ENCODE results near the gene PAM.

Gene PAM

GRCh38 chr5:102796498-102796897, 41.4 kb downstream of the PAM start:
- TF ChIP-seq CTCF (IDR thresholded peaks at IDR 0.05; ENCODE audit: insufficient read depth, low read length) = no peak
- TF ChIP-seq GABPA (IDR thresholded peaks at IDR 0.05; ENCODE audit: low read depth) = no peak
- TF ChIP-seq, protein P1, sequence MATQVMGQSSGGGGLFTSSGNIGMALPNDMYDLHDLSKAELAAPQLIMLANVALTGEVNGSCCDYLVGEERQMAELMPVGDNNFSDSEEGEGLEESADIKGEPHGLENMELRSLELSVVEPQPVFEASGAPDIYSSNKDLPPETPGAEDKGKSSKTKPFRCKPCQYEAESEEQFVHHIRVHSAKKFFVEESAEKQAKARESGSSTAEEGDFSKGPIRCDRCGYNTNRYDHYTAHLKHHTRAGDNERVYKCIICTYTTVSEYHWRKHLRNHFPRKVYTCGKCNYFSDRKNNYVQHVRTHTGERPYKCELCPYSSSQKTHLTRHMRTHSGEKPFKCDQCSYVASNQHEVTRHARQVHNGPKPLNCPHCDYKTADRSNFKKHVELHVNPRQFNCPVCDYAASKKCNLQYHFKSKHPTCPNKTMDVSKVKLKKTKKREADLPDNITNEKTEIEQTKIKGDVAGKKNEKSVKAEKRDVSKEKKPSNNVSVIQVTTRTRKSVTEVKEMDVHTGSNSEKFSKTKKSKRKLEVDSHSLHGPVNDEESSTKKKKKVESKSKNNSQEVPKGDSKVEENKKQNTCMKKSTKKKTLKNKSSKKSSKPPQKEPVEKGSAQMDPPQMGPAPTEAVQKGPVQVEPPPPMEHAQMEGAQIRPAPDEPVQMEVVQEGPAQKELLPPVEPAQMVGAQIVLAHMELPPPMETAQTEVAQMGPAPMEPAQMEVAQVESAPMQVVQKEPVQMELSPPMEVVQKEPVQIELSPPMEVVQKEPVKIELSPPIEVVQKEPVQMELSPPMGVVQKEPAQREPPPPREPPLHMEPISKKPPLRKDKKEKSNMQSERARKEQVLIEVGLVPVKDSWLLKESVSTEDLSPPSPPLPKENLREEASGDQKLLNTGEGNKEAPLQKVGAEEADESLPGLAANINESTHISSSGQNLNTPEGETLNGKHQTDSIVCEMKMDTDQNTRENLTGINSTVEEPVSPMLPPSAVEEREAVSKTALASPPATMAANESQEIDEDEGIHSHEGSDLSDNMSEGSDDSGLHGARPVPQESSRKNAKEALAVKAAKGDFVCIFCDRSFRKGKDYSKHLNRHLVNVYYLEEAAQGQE (IDR thresholded peaks at IDR 0.05; ENCODE audit: insufficient replicate concordance, low read depth) = no peak
- no peak for TF ChIP-seq POLR2AphosphoS5 (IDR thresholded peaks at IDR 0.05; ENCODE audit: low read depth)
- no peak for TF ChIP-seq SPI1 (IDR thresholded peaks at IDR 0.05; ENCODE audit: borderline replicate concordance, low read depth)
- Histone ChIP-seq H3K4me3 (replicated peaks; ENCODE audit: insufficient read depth, low read length) (no peak overlapping the region), H3K27me3 (ENCODE audit: insufficient read depth, poor library complexity, severe bottlenecking) (no peaks in the 10 kb centered on the region), H3K27ac (replicated peaks) (no peak overlapping the region)
- DNase-seq (ENCODE audit: low read depth in 1 of 2, low spot score in 1 of 2) = no peak

GRCh38 chr5:102797322-102797884, 42.3 kb downstream of the PAM start:
- no peak for DNase-seq (ENCODE audit: low read depth in 1 of 2, low spot score in 1 of 2)
- no peak for TF ChIP-seq CTCF (IDR thresholded peaks at IDR 0.05; ENCODE audit: insufficient read depth, low read length)
- TF ChIP-seq GABPA (IDR thresholded peaks at IDR 0.05; ENCODE audit: low read depth) = no peak
- TF ChIP-seq SPI1 (IDR thresholded peaks at IDR 0.05; ENCODE audit: borderline replicate concordance, low read depth) = no peak
- TF ChIP-seq, protein P1 (IDR thresholded peaks at IDR 0.05; ENCODE audit: insufficient replicate concordance, low read depth) = no peak
- no peak for TF ChIP-seq POLR2AphosphoS5 (IDR thresholded peaks at IDR 0.05; ENCODE audit: low read depth)
- H3K27ac ChIP-seq (replicated peaks) = no peak overlapping the region
- no peak overlapping the region for H3K4me3 ChIP-seq (replicated peaks; ENCODE audit: insufficient read depth, low read length)
- H3K27me3 ChIP-seq (ENCODE audit: insufficient read depth, poor library complexity, severe bottlenecking) = no peaks in the 10 kb centered on the region

GRCh38 chr5:102798104-102798785, 43.1 kb downstream of the PAM start:
- no peak for DNase-seq (ENCODE audit: low read depth in 1 of 2, low spot score in 1 of 2)
- no peak overlapping the region for H3K27ac ChIP-seq (replicated peaks)
- no peaks in the 10 kb centered on the region for H3K27me3 ChIP-seq (ENCODE audit: insufficient read depth, poor library complexity, severe bottlenecking)
- H3K4me3 ChIP-seq (replicated peaks; ENCODE audit: insufficient read depth, low read length) = no peak overlapping the region
- no peak for TF ChIP-seq POLR2AphosphoS5 (IDR thresholded peaks at IDR 0.05; ENCODE audit: low read depth)
- TF ChIP-seq, protein P1 (IDR thresholded peaks at IDR 0.05; ENCODE audit: insufficient replicate concordance, low read depth) = no peak
- TF ChIP-seq SPI1 (IDR thresholded peaks at IDR 0.05; ENCODE audit: borderline replicate concordance, low read depth) = no peak
- no peak for TF ChIP-seq CTCF (IDR thresholded peaks at IDR 0.05; ENCODE audit: insufficient read depth, low read length)
- no peak for TF ChIP-seq GABPA (IDR thresholded peaks at IDR 0.05; ENCODE audit: low read depth)
